ENCODE results near the gene CISTR. TPM values are rescaled to one million over a fixed set of nuclear protein-coding genes. Genes with fewer than 3 reads are reported as not detected.
"Not testable (repeated sequence)": the region's sequence is repeated elsewhere in the genome, so short reads cannot be mapped to it uniquely, and the experiment has no call there.

Gene CISTR
- not detected for total RNA-seq

DNA sequence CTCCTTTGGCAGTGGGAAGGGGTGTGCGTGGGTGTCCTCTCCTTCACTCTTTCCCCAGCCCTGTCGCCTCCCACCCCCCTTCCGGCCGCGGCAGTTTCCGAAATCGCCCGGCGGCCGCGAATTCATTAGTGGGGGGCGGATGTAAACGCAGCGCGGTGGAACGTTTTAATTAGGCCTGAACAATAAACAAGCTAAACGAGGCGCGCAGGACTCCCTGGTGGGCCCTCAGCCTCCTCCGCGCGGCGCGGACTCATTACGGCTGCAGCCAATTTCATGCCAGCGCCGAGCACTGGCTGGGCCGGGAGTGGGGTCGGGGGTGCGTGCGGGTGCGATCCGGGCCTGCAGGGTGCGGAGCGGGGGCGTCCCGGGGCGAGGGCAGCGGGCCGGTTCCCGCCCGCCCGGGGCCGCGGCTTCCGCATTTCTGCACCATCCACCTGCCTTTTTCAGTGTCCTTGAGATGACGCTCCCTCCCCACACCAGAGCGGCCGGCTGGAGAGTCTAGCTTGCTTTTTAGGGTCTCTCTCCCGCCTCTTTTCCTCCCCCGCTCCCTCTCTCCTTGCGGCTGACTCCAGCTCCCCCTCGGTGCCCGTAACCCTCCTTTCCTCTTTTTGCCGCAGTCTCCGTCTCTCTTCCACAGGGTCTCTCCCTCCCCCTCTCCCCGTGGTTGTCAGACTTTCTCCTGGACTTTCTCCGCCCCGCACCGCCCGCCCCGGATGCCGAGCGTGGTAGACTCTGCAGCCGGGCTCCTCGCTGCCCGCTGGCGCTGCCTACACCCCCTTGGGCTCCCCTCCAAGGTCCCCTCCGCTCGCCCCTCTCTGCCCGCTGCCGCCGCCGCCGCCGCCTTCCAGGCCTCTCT is at the start of gene CISTR:
Gene CISTR (minus strand): TSS at position 644 of the 856 bp plus-strand sequence.
- Mint-ChIP-seq H3K27me3 (peaks cover 4% of the 10 kb centered on the region), H3K9me3 (ENCODE audit: low read depth) (no peaks in the 10 kb centered on the region), H3K27ac (no peak within 1 kb of the TSS), H3K4me3 (no peak within 1 kb of the TSS), H3K4me1 (peaks cover 16% of the 10 kb centered on the region), H3K36me3 (no peaks in the 10 kb centered on the region)
- CTCF ChIA-PET, result interaction anchor here (1.1 to 9.4 kb wide), 5 partner anchors 8 to 236 kb away, joined by 3 to 165 read pairs (median 4); partner anchors contain the start of gene ATP5MC2
- ATAC-seq, result peak; percentile 56
- peak; percentile 55 for DNase-seq

DNA sequence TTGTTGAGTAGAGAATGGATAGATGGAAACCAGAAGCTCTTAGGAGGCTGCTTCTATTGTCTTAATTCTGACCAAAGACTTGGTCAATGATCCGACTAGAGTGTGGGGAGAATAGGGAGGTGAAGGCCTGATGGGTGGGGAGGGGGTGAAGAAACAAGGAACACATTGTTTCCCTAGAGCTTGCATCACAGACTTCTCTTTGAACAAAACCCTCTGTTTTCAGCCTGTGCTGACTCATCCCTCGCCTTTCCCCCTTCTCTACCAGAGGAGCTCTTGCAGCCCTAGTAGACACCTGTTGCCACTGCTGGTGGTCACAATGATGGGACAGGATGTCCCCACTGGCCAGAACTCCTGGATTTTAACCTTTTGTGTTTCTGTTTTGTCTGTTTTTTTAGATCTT is 46.8 kb upstream of the CISTR start:
- CTCF ChIA-PET, result no interaction called here

GRCh38 chr12:53795927-53796326 is 44.1 kb upstream of the CISTR start:
- CTCF ChIA-PET, result no interaction called here
- H3K4me1 Mint-ChIP-seq, result no peaks in the 10 kb centered on the region
- no peaks in the 10 kb centered on the region for H3K36me3 Mint-ChIP-seq
- DNase-seq, result no peak
- H3K4me3 Mint-ChIP-seq, result no peak overlapping the region
- ATAC-seq, result no peak
- no peak overlapping the region for H3K27ac Mint-ChIP-seq
- H3K27me3 Mint-ChIP-seq, result peaks cover 38% of the 10 kb centered on the region
- H3K9me3 Mint-ChIP-seq (ENCODE audit: low read depth), result no peaks in the 10 kb centered on the region

More for the DNA sequence above, 46.8 kb upstream of the CISTR start:
- no peak overlapping the region for H3K27ac Mint-ChIP-seq
- H3K36me3 Mint-ChIP-seq, result no peaks in the 10 kb centered on the region
- no peaks in the 10 kb centered on the region for H3K4me1 Mint-ChIP-seq
- peaks cover 55% of the 10 kb centered on the region for H3K27me3 Mint-ChIP-seq
- no peak overlapping the region for H3K4me3 Mint-ChIP-seq
- DNase-seq (no peak), ATAC-seq (no peak)
- H3K9me3 Mint-ChIP-seq (ENCODE audit: low read depth), result no peaks in the 10 kb centered on the region

DNA sequence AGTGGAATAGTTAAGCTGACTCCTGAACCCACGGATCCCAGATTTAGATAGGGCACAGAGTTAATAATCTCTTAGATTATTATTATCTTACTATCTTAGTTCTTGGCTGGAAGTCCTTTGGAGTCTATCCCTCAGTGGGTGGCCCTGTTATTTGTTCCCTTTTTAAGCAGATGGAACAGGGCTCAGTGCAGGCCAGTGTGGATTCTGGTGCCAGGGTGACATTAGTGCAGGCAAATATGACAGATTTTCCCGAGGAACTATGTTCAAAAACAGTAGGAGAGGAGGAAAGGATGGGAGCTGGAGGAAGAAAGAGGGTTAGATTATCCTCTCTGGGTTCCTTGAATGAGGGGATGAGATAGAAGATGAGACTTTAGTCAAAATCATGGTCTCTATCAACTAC is 41.4 kb upstream of the CISTR start:
- no peaks in the 10 kb centered on the region for H3K36me3 Mint-ChIP-seq
- no peaks in the 10 kb centered on the region for H3K4me1 Mint-ChIP-seq
- H3K27me3 Mint-ChIP-seq, result peaks cover 33% of the 10 kb centered on the region
- DNase-seq (no peak), ATAC-seq (no peak)
- CTCF ChIA-PET, result no interaction called here
- no peaks in the 10 kb centered on the region for H3K9me3 Mint-ChIP-seq (ENCODE audit: low read depth)
- no peak overlapping the region for H3K27ac Mint-ChIP-seq
- no peak overlapping the region for H3K4me3 Mint-ChIP-seq

GRCh38 chr12:53791735-53792326 is 40.1 kb upstream of the CISTR start:
- H3K4me1 Mint-ChIP-seq, result no peaks in the 10 kb centered on the region
- no peak overlapping the region for H3K27ac Mint-ChIP-seq
- DNase-seq, result no peak
- ATAC-seq, result no peak
- H3K36me3 Mint-ChIP-seq, result no peaks in the 10 kb centered on the region
- CTCF ChIA-PET, result interaction anchor here (1.0 to 1.1 kb wide), 2 partner anchors 16 to 38 kb away, joined by 3 read pairs; no protein-coding TSS in a partner anchor
- H3K4me3 Mint-ChIP-seq, result no peak overlapping the region
- peaks cover 30% of the 10 kb centered on the region for H3K27me3 Mint-ChIP-seq
- no peaks in the 10 kb centered on the region for H3K9me3 Mint-ChIP-seq (ENCODE audit: low read depth)

DNA sequence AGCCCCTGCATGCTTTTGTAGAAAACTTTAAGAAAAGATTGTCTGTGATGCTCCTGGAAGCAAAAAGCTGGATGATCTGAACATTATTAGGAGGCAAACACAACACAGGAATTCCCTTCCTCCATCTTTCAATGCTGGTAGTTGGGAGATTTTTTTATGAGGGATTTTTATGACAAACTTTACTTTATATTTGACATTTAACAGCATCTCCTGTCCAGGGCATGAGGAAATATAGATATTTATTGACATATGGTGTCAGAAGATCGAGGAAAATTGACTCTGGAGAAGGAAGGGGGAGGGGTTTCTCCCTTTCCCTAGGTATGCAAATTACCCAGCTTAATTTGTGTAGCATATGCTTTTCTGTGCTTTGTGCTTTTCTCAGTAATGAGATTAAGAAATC is 37.8 kb upstream of the CISTR start:
- Mint-ChIP-seq H3K9me3 (ENCODE audit: low read depth) (no peaks in the 10 kb centered on the region), H3K27ac (no peak overlapping the region), H3K4me1 (no peaks in the 10 kb centered on the region), H3K4me3 (no peak overlapping the region), H3K27me3 (peaks cover 42% of the 10 kb centered on the region), H3K36me3 (no peaks in the 10 kb centered on the region)
- no peak for ATAC-seq
- no peak for DNase-seq
- CTCF ChIA-PET, result interaction anchor here (0.7 to 1.3 kb wide), 3 partner anchors 10 to 33 kb away, joined by 3 to 4 read pairs (median 3); no protein-coding TSS in a partner anchor

- ATAC-seq (no peak), DNase-seq (no peak)
- Mint-ChIP-seq H3K27me3 (peaks cover 42% of the 10 kb centered on the region), H3K4me1 (no peaks in the 10 kb centered on the region), H3K36me3 (no peaks in the 10 kb centered on the region), H3K27ac (no peak overlapping the region), H3K9me3 (ENCODE audit: low read depth) (no peaks in the 10 kb centered on the region), H3K4me3 (no peak overlapping the region)
- CTCF ChIA-PET, result no interaction called here
Measured at GRCh38 chr12:53788892-53789291, 37.1 kb upstream of the CISTR start.

DNA sequence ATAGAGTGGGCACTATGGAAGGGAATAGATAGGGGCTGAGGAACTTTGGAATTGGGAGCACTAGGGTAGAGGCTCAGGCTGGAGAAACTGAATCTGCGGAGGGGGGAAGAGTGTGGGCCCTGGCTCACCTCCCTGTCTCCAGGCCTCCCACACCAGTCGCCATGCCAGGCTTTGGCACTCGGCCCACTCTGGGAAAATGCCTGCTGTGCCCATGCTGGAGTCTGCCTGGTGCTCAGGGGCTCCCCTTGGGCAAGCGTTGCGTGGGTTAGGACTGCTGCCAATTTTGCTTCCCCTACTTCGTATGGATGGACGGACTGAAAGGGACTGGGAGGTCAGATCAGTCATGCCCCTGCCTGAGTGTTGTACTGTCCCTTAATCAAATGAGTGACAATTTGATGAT is 34.6 kb upstream of the CISTR start:
- no peak overlapping the region for H3K27ac Mint-ChIP-seq
- H3K4me3 Mint-ChIP-seq, result no peak overlapping the region
- no peak for DNase-seq
- no peak for ATAC-seq
- no peaks in the 10 kb centered on the region for H3K36me3 Mint-ChIP-seq
- H3K9me3 Mint-ChIP-seq (ENCODE audit: low read depth), result no peaks in the 10 kb centered on the region
- CTCF ChIA-PET, result no interaction called here
- H3K4me1 Mint-ChIP-seq, result no peaks in the 10 kb centered on the region
- peaks cover 62% of the 10 kb centered on the region for H3K27me3 Mint-ChIP-seq

DNA sequence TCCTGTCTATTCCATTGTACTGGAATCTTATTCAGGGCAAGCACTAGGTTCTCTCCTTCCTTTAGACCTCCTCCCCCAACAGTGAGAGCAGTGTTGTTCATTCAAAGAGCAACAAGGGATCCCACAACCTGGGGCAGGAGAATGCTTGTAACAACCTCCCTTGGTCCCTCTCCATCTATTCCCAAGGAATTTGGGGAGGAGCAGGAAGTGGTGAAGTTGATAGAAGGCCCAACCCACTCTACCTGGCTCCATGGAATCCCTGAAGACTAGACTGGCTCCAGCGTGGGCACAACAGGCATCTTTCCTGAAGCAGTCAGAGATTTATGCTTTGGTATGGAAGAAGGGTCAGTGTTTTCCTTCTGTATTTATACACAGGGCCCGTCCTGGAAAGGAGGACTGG is 33.4 kb upstream of the CISTR start:
- Mint-ChIP-seq H3K9me3 (ENCODE audit: low read depth) (no peaks in the 10 kb centered on the region), H3K36me3 (no peaks in the 10 kb centered on the region), H3K4me3 (no peak overlapping the region), H3K27me3 (peaks cover 72% of the 10 kb centered on the region), H3K4me1 (no peaks in the 10 kb centered on the region), H3K27ac (no peak overlapping the region)
- CTCF ChIA-PET, result interaction anchor here (1.9 kb wide), 1 partner anchor 28 kb away, joined by 5 read pairs; no protein-coding TSS in a partner anchor
- no peak for DNase-seq
- no peak for ATAC-seq

DNA sequence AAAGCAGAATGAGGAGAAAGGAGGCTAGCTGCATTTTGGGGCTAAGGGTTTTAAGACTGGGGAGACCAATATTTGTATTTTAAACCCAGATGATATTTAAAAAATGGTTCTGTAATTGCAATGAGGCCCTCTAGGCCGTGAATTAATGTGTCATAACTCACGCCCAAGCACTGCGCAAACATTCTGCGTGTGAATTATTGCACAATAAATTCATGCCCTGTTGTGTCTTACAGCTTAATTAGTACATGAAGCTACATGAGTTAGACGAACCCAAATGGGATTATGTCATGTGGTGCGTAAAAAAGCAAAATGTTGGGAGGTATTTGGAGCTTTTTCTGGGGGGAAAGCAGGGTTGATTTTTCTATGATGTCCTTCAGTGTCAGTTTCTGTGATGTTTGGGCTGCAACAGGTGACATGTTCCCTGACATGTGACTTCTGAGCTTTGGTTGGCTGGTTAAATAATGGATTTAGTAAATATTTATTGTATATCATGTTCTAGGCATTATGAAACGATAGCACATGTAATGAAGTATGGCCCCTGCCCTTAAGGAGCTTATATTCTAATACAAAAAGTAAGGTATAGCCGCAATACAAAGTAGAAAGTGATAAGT is 30.4 kb upstream of the CISTR start:
- Mint-ChIP-seq H3K27ac (no peak overlapping the region), H3K4me1 (no peaks in the 10 kb centered on the region), H3K36me3 (no peaks in the 10 kb centered on the region), H3K27me3 (peaks cover 63% of the 10 kb centered on the region), H3K4me3 (no peak overlapping the region), H3K9me3 (ENCODE audit: low read depth) (no peaks in the 10 kb centered on the region)
- DNase-seq (no peak), ATAC-seq (no peak)
- CTCF ChIA-PET, result interaction anchor here (1.0 kb wide), 1 partner anchor 902 kb away, joined by 3 read pairs; no protein-coding TSS in a partner anchor

DNA sequence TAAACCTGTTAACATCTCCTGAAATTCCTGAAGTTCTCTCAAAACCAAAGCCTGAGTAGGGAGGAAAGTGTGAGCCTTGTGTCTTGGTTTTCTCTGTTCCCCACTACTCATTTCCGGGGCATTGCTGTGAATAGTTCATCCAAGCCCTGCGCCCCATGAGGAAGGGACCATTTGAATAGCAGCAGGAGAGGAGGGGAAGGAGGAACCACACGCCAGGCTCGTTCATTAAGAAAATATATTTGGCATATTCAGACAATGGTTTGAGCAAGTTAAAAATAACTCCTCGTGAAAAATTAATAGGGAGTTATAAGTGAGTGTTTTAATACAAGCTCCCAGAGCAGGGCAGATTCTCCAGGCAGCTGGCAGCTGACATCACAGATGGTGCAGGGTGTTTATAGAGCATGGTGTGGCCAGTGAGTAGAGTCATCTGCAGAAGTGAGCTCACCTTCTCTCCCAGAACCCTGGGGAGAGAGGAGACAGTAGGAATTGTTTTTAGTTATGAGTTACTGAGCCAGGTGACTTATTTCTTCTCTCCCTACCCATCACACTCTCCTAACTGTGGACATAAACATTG is 29.5 kb upstream of the CISTR start:
- Mint-ChIP-seq H3K4me3 (no peak overlapping the region), H3K27me3 (peaks cover 61% of the 10 kb centered on the region), H3K9me3 (ENCODE audit: low read depth) (no peaks in the 10 kb centered on the region), H3K4me1 (no peaks in the 10 kb centered on the region), H3K36me3 (no peaks in the 10 kb centered on the region), H3K27ac (no peak overlapping the region)
- CTCF ChIA-PET, result no interaction called here
- ATAC-seq (no peak), DNase-seq (no peak)

GRCh38 chr12:53780323-53780722 is 28.5 kb upstream of the CISTR start:
- CTCF ChIA-PET, result interaction anchor here (1.5 kb wide), 1 partner anchor 37 kb away, joined by 3 read pairs; no protein-coding TSS in a partner anchor
- ATAC-seq, result no peak
- Mint-ChIP-seq H3K36me3 (no peaks in the 10 kb centered on the region), H3K9me3 (ENCODE audit: low read depth) (no peaks in the 10 kb centered on the region), H3K4me1 (no peaks in the 10 kb centered on the region), H3K27me3 (peaks cover 61% of the 10 kb centered on the region), H3K4me3 (no peak overlapping the region), H3K27ac (no peak overlapping the region)
- DNase-seq, result no peak

GRCh38 chr12:53779679-53780078 is 27.9 kb upstream of the CISTR start:
- not testable (repeated sequence) for H3K4me3 Mint-ChIP-seq; H3K27ac Mint-ChIP-seq; ATAC-seq; DNase-seq; H3K9me3 Mint-ChIP-seq (ENCODE audit: low read depth); H3K36me3 Mint-ChIP-seq; H3K4me1 Mint-ChIP-seq
- CTCF ChIA-PET, result interaction anchor here (0.6 to 1.5 kb wide), 2 partner anchors 10 to 36 kb away, joined by 3 read pairs; no protein-coding TSS in a partner anchor
- H3K27me3 Mint-ChIP-seq, result peaks cover 56% of the 10 kb centered on the region
